ENCODE measurements around the gene ORMDL1. TPM values are rescaled to one million over a fixed set of nuclear protein-coding genes. Genes with fewer than 3 reads are reported as not detected.

Gene ORMDL1
- total RNA-seq, 1 experiment from 2014 or later: 58.4 TPM

DNA sequence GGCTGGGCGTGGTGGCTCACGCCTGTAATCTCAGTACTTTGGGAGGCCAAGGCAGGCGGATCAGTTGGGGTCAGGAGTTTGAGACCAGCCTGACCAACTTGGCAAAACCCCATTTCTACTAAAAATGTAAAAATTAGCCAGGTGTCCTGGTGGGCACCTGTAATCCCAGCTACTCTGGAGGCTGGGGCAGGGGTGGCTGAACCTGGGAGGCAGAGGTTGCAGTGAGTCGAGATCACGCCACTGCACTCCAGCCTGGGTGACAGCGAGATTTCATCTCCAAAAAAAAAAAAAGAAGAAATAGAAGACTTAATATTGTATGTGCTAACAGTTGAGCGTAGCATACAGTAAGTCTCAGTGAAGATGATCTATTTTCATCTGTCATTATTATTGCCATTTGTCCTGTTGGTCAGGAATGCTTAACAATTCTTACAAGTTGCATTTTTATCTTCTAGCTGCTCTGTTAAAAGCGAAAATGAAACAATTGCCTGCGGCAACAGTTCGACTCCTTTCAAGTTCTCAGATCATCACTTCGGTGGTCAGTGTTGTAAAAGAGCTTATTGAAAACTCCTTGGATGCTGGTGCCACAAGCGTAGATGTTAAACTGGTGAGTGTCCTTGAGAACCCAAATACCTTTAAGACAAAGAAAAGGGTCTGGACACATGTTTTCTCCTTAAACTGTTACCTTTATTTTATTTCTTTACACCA is 7.4 kb upstream of the ORMDL1 start:
- Mint-ChIP-seq H3K4me3 (ENCODE audit: low read depth, unreplicated experiment) (no peak overlapping the region), H3K9me3 (ENCODE audit: low read depth, unreplicated experiment) (no peaks in the 10 kb centered on the region), H3K27me3 (ENCODE audit: unreplicated experiment) (no peaks in the 10 kb centered on the region), H3K4me1 (ENCODE audit: low read depth, unreplicated experiment) (peaks cover 2% of the 10 kb centered on the region), H3K27ac (ENCODE audit: unreplicated experiment) (no peak overlapping the region), H3K36me3 (ENCODE audit: insufficient read depth, unreplicated experiment) (peaks cover 25% of the 10 kb centered on the region)
- TF ChIP-seq, protein P1, sequence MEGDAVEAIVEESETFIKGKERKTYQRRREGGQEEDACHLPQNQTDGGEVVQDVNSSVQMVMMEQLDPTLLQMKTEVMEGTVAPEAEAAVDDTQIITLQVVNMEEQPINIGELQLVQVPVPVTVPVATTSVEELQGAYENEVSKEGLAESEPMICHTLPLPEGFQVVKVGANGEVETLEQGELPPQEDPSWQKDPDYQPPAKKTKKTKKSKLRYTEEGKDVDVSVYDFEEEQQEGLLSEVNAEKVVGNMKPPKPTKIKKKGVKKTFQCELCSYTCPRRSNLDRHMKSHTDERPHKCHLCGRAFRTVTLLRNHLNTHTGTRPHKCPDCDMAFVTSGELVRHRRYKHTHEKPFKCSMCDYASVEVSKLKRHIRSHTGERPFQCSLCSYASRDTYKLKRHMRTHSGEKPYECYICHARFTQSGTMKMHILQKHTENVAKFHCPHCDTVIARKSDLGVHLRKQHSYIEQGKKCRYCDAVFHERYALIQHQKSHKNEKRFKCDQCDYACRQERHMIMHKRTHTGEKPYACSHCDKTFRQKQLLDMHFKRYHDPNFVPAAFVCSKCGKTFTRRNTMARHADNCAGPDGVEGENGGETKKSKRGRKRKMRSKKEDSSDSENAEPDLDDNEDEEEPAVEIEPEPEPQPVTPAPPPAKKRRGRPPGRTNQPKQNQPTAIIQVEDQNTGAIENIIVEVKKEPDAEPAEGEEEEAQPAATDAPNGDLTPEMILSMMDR (IDR thresholded peaks at IDR 0.05; ENCODE audit: unreplicated experiment): no peak
- no TSS peak for BruUV-seq (replicated peaks)
- CTCF ChIA-PET: no interaction called here
- DNase-seq: no peak
- intact Hi-C loops (cut with micrococcal nuclease; ENCODE audit: unreplicated experiment): no loop called here

DNA sequence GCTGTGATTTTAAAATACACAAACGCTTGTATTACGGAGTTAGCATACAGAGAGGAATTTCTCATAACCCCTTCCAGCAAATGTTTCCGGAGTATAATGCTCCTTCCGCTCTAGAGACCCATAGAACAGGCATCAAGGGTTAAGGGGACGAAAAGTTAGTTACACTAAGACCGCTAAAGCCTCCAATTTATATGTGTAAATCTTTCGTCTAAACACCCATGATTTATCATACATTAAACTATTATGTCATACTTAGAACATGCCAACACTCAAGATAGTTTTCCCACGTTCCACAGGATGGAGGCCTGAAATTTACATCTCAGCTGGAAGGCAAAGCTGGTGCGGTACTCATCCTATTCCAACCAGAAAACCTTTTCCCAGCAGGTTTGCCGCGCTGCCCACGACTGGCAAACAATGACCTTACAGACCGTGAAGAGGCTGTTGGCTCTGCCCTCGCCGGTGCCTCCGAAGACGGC is 650 bp downstream of the ORMDL1 start:
- TF ChIP-seq, protein P1 (IDR thresholded peaks at IDR 0.05; ENCODE audit: unreplicated experiment): no peak
- Mint-ChIP-seq H3K36me3 (ENCODE audit: insufficient read depth, unreplicated experiment) (peaks cover 58% of the 10 kb centered on the region), H3K4me1 (ENCODE audit: low read depth, unreplicated experiment) (peaks cover 17% of the 10 kb centered on the region), H3K9me3 (ENCODE audit: low read depth, unreplicated experiment) (no peaks in the 10 kb centered on the region), H3K27me3 (ENCODE audit: unreplicated experiment) (no peaks in the 10 kb centered on the region), H3K27ac (ENCODE audit: unreplicated experiment) (peak overlapping the region; percentile 82), H3K4me3 (ENCODE audit: low read depth, unreplicated experiment) (peak overlapping the region; percentile 74)
- intact Hi-C loops (cut with micrococcal nuclease; ENCODE audit: unreplicated experiment): no loop called here
- BruUV-seq (replicated peaks): no TSS peak
- CTCF ChIA-PET: interaction anchor here (0.8 to 1.6 kb wide), 2 partner anchors 11 to 21 kb away, joined by 3 to 4 read pairs; partner anchors contain the start of gene OSGEPL1
- no peak for DNase-seq

DNA sequence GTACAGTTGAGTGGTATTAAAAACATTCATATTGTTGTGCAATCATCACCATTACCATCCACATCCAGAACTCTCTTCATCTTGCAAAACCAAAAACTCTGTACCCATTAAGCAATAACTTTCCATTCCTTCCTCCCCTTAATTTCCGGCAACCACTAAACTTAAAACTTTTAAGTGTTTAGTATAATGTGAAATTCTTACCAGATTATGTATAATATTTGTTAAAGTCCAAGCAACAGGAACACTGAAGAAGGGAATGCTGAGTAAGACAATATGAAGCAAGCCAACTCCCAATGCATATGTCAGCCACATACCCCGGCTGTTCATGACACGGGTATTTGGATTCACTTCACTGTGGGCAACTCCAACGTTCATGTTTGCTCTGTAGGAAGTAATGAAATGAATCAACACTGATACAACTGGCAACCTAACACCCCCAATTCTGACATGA is 1.9 kb downstream of the ORMDL1 start:
- no peaks in the 10 kb centered on the region for H3K9me3 Mint-ChIP-seq (ENCODE audit: low read depth, unreplicated experiment)
- H3K36me3 Mint-ChIP-seq (ENCODE audit: insufficient read depth, unreplicated experiment): peaks cover 66% of the 10 kb centered on the region
- no peaks in the 10 kb centered on the region for H3K27me3 Mint-ChIP-seq (ENCODE audit: unreplicated experiment)
- no peak for DNase-seq
- BruUV-seq (replicated peaks): no TSS peak
- peaks cover 17% of the 10 kb centered on the region for H3K4me1 Mint-ChIP-seq (ENCODE audit: low read depth, unreplicated experiment)
- peak overlapping the region; percentile 5 for H3K27ac Mint-ChIP-seq (ENCODE audit: unreplicated experiment)
- H3K4me3 Mint-ChIP-seq (ENCODE audit: low read depth, unreplicated experiment): peak overlapping the region; percentile 74
- CTCF ChIA-PET: interaction anchor here (1.6 kb wide), 1 partner anchor 20 kb away, joined by 4 read pairs; the partner anchor contains the start of gene OSGEPL1
- TF ChIP-seq, protein P1 (IDR thresholded peaks at IDR 0.05; ENCODE audit: unreplicated experiment): no peak
- intact Hi-C loops (cut with micrococcal nuclease; ENCODE audit: unreplicated experiment): no loop called here

DNA sequence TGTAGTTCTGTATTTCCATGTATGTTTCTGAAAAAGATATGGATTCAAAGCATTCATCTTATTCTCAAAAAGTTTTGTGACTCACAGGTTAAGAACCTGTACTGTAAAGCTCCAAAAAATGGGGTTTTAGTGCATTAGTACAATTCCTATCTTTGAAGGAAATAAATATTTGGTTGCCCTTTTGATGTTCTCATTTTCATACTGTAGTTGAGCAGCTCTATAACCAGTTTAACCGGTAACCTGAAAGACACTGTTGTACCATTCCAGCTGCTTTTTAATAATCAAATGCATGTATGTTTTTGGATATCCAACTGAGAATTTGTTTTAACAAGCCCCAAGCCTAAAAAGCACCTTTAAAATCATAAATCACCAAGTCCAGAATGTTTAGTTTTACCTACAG is 11.9 kb downstream of the ORMDL1 start:
- Mint-ChIP-seq H3K27me3 (ENCODE audit: unreplicated experiment) (no peaks in the 10 kb centered on the region), H3K9me3 (ENCODE audit: low read depth, unreplicated experiment) (no peaks in the 10 kb centered on the region), H3K27ac (ENCODE audit: unreplicated experiment) (no peak overlapping the region), H3K4me3 (ENCODE audit: low read depth, unreplicated experiment) (no peak overlapping the region), H3K4me1 (ENCODE audit: low read depth, unreplicated experiment) (no peaks in the 10 kb centered on the region), H3K36me3 (ENCODE audit: insufficient read depth, unreplicated experiment) (peaks cover 33% of the 10 kb centered on the region)
- no TSS peak for BruUV-seq (replicated peaks)
- no peak for DNase-seq
- intact Hi-C loops (cut with micrococcal nuclease; ENCODE audit: unreplicated experiment): no loop called here
- CTCF ChIA-PET: interaction anchor here (1.3 to 3.5 kb wide), 2 partner anchors 9 to 12 kb away, joined by 3 to 12 read pairs; partner anchors contain the start of genes ORMDL1, OSGEPL1 and PMS1
- TF ChIP-seq, protein P1 (IDR thresholded peaks at IDR 0.05; ENCODE audit: unreplicated experiment): no peak
